ENCODE results near the gene HSD17B3. TPM values are rescaled to one million over a fixed set of nuclear protein-coding genes. Genes with fewer than 3 reads are reported as not detected.
"Not testable (repeated sequence)": the region's sequence is repeated elsewhere in the genome, so short reads cannot be mapped to it uniquely, and the experiment has no call there.

HSD17B3 gene
- total RNA-seq, 1 donor from 2014 or later, result not detected

GRCh38 chr9:96236854-96237550 is 65.0 kb downstream of the HSD17B3 start:
- H3K4me1 Mint-ChIP-seq, result peaks cover 16% of the 10 kb centered on the region
- no peaks in the 10 kb centered on the region for H3K36me3 Mint-ChIP-seq (ENCODE audit: low read depth)
- H3K9me3 Mint-ChIP-seq, result no peaks in the 10 kb centered on the region
- DNase-seq, result no peak
- intact Hi-C loops (cut with micrococcal nuclease), result no loop called here
- peaks cover 65% of the 10 kb centered on the region for H3K27me3 Mint-ChIP-seq
- no peak overlapping the region for H3K27ac Mint-ChIP-seq
- H3K4me3 Mint-ChIP-seq, result no peak overlapping the region

- peaks cover 13% of the 10 kb centered on the region for H3K4me1 Mint-ChIP-seq
- peaks cover 68% of the 10 kb centered on the region for H3K27me3 Mint-ChIP-seq
- H3K9me3 Mint-ChIP-seq; DNase-seq; H3K4me3 Mint-ChIP-seq; intact Hi-C loops (cut with micrococcal nuclease); H3K27ac Mint-ChIP-seq; H3K36me3 Mint-ChIP-seq (ENCODE audit: low read depth): not testable (repeated sequence)
Observed at GRCh38 chr9:96236337-96236736, 65.6 kb downstream of the HSD17B3 start.

GRCh38 chr9:96232539-96233241 is 69.3 kb downstream of the HSD17B3 start:
- Mint-ChIP-seq H3K4me3 (no peak overlapping the region), H3K4me1 (peaks cover 2% of the 10 kb centered on the region), H3K36me3 (ENCODE audit: low read depth) (no peaks in the 10 kb centered on the region), H3K9me3 (peaks cover 7% of the 10 kb centered on the region), H3K27me3 (peaks cover 47% of the 10 kb centered on the region), H3K27ac (no peak overlapping the region)
- intact Hi-C loops (cut with micrococcal nuclease), result loop anchor here (1.0 kb wide), 1 partner anchor 85 kb away; no protein-coding TSS in a partner anchor
- DNase-seq, result peak; percentile 76

- H3K4me1 Mint-ChIP-seq, result peaks cover 2% of the 10 kb centered on the region
- intact Hi-C loops (cut with micrococcal nuclease), result loop anchor here (1.0 kb wide), 1 partner anchor 85 kb away; no protein-coding TSS in a partner anchor
- no peak overlapping the region for H3K27ac Mint-ChIP-seq
- peaks cover 7% of the 10 kb centered on the region for H3K9me3 Mint-ChIP-seq
- DNase-seq, result no peak
- H3K4me3 Mint-ChIP-seq, result no peak overlapping the region
- peaks cover 42% of the 10 kb centered on the region for H3K27me3 Mint-ChIP-seq
- H3K36me3 Mint-ChIP-seq (ENCODE audit: low read depth), result no peaks in the 10 kb centered on the region
Observed at GRCh38 chr9:96232164-96232538, 69.8 kb downstream of the HSD17B3 start.

- no peak for DNase-seq
- Mint-ChIP-seq H3K4me3 (no peak overlapping the region), H3K27ac (no peak overlapping the region), H3K27me3 (peaks cover 34% of the 10 kb centered on the region), H3K4me1 (peaks cover 2% of the 10 kb centered on the region), H3K36me3 (ENCODE audit: low read depth) (no peaks in the 10 kb centered on the region), H3K9me3 (peaks cover 7% of the 10 kb centered on the region)
- intact Hi-C loops (cut with micrococcal nuclease), result no loop called here
Observed at GRCh38 chr9:96230002-96230401, 72.0 kb downstream of the HSD17B3 start.

GRCh38 chr9:96222132-96222531 is 79.8 kb downstream of the HSD17B3 start:
- peaks cover 2% of the 10 kb centered on the region for H3K36me3 Mint-ChIP-seq (ENCODE audit: low read depth)
- peaks cover 34% of the 10 kb centered on the region for H3K27me3 Mint-ChIP-seq
- no peak for DNase-seq
- no peak overlapping the region for H3K27ac Mint-ChIP-seq
- no peak overlapping the region for H3K4me3 Mint-ChIP-seq
- peaks cover 8% of the 10 kb centered on the region for H3K4me1 Mint-ChIP-seq
- peaks cover 9% of the 10 kb centered on the region for H3K9me3 Mint-ChIP-seq
- intact Hi-C loops (cut with micrococcal nuclease), result no loop called here

- intact Hi-C loops (cut with micrococcal nuclease), result loop anchor here (2.0 to 10.0 kb wide), 8 partner anchors 205 to 1551 kb away; partner anchors contain the start of gene ERCC6L2
Observed at GRCh38 chr9:96219900-96220257, 82.1 kb downstream of the HSD17B3 start.

GRCh38 chr9:96219026-96219899 is 82.7 kb downstream of the HSD17B3 start:
- intact Hi-C loops (cut with micrococcal nuclease), result loop anchor here (2.0 to 10.0 kb wide), 8 partner anchors 204 to 1550 kb away; partner anchors contain the start of gene ERCC6L2
- Mint-ChIP-seq H3K27ac (no peak overlapping the region), H3K27me3 (peaks cover 51% of the 10 kb centered on the region), H3K4me3 (no peak overlapping the region), H3K36me3 (ENCODE audit: low read depth) (peaks cover 2% of the 10 kb centered on the region), H3K9me3 (peaks cover 7% of the 10 kb centered on the region), H3K4me1 (peaks cover 8% of the 10 kb centered on the region)
- peak; percentile 74 for DNase-seq

More at GRCh38 chr9:96219900-96220257, 82.1 kb downstream of the HSD17B3 start:
- H3K27ac Mint-ChIP-seq, result no peak overlapping the region
- peaks cover 8% of the 10 kb centered on the region for H3K4me1 Mint-ChIP-seq
- peaks cover 50% of the 10 kb centered on the region for H3K27me3 Mint-ChIP-seq
- H3K36me3 Mint-ChIP-seq (ENCODE audit: low read depth), result peaks cover 2% of the 10 kb centered on the region
- H3K4me3 Mint-ChIP-seq, result no peak overlapping the region
- peaks cover 9% of the 10 kb centered on the region for H3K9me3 Mint-ChIP-seq
- no peak for DNase-seq

- H3K27me3 Mint-ChIP-seq, result peaks cover 51% of the 10 kb centered on the region
- H3K4me1 Mint-ChIP-seq, result peaks cover 8% of the 10 kb centered on the region
- peak overlapping the region; percentile 53 for H3K27ac Mint-ChIP-seq
Observed at GRCh38 chr9:96217754-96218693, 84.0 kb downstream of the HSD17B3 start.

GRCh38 chr9:96217294-96217707 is 84.7 kb downstream of the HSD17B3 start:
- intact Hi-C loops (cut with micrococcal nuclease), result loop anchor here (5.0 to 10.0 kb wide), 5 partner anchors 202 to 1355 kb away; partner anchors contain the start of gene ERCC6L2
- H3K9me3 Mint-ChIP-seq, result no peaks in the 10 kb centered on the region
- H3K27me3 Mint-ChIP-seq, result peaks cover 52% of the 10 kb centered on the region
- no peaks in the 10 kb centered on the region for H3K36me3 Mint-ChIP-seq (ENCODE audit: low read depth)
- H3K27ac Mint-ChIP-seq, result no peak overlapping the region
- H3K4me3 Mint-ChIP-seq, result no peak overlapping the region
- DNase-seq, result no peak
- peaks cover 8% of the 10 kb centered on the region for H3K4me1 Mint-ChIP-seq

More at GRCh38 chr9:96217754-96218693, 84.0 kb downstream of the HSD17B3 start:
- intact Hi-C loops (cut with micrococcal nuclease), result loop anchor here (1.0 to 10.0 kb wide), 9 partner anchors 203 to 1549 kb away; partner anchors contain the start of gene ERCC6L2
- peak overlapping the region; percentile 83 for H3K4me3 Mint-ChIP-seq
- H3K36me3 Mint-ChIP-seq (ENCODE audit: low read depth), result no peaks in the 10 kb centered on the region
- no peaks in the 10 kb centered on the region for H3K9me3 Mint-ChIP-seq
- peak; percentile 94 for DNase-seq

GRCh38 chr9:96216583-96216982 is 85.4 kb downstream of the HSD17B3 start:
- Mint-ChIP-seq H3K27me3 (peaks cover 47% of the 10 kb centered on the region), H3K4me3 (no peak overlapping the region), H3K4me1 (peaks cover 8% of the 10 kb centered on the region), H3K36me3 (ENCODE audit: low read depth) (no peaks in the 10 kb centered on the region), H3K9me3 (no peaks in the 10 kb centered on the region), H3K27ac (no peak overlapping the region)
- DNase-seq, result no peak
- intact Hi-C loops (cut with micrococcal nuclease), result loop anchor here (5.0 to 10.0 kb wide), 5 partner anchors 202 to 1354 kb away; partner anchors contain the start of gene ERCC6L2

GRCh38 chr9:96215841-96216240 is 86.1 kb downstream of the HSD17B3 start:
- intact Hi-C loops (cut with micrococcal nuclease), result loop anchor here (5.0 to 10.0 kb wide), 5 partner anchors 201 to 1354 kb away; partner anchors contain the start of gene ERCC6L2
- peaks cover 8% of the 10 kb centered on the region for H3K4me1 Mint-ChIP-seq
- H3K36me3 Mint-ChIP-seq (ENCODE audit: low read depth), result no peaks in the 10 kb centered on the region
- no peak for DNase-seq
- no peaks in the 10 kb centered on the region for H3K9me3 Mint-ChIP-seq
- no peak overlapping the region for H3K27ac Mint-ChIP-seq
- H3K27me3 Mint-ChIP-seq, result peaks cover 49% of the 10 kb centered on the region
- H3K4me3 Mint-ChIP-seq, result no peak overlapping the region
